Smooth muscle cell (in vitro differentiated cells): ENCODE data around the gene ALDH1A2. TPM values are rescaled to one million over a fixed set of nuclear protein-coding genes. Genes with fewer than 3 reads are reported as not detected.

Source experiments
- DNase-seq: peaks from one replicate; lab custom pipeline; 2025; ENCODE audit not compliant: unreplicated experiment; lab: John Stamatoyannopoulos, UW
- H2AFZ ChIP-seq: fragments of 200-600 bp; sonication (generic); 2 replicates; pipeline ENCODE4 v1.6.0; 2016; ENCODE audit warnings: antibody characterized with exemption, low read depth, mild to moderate bottlenecking
- H3F3A ChIP-seq: fragments of 200-600 bp; sonication (generic); 2 replicates; pipeline ENCODE4 v1.6.0; 2017; ENCODE audit warnings: antibody characterized with exemption, low read depth
- H3K27ac ChIP-seq: fragments of 200-600 bp; sonication (generic); 2 replicates; pipeline ENCODE4 v1.5.1; 2016; ENCODE audit warnings: low read depth, mild to moderate bottlenecking
- H3K27me3 ChIP-seq: fragments of 200-600 bp; sonication (generic); 2 replicates; pipeline ENCODE4 v1.6.1; 2016; ENCODE audit warnings: low read depth, mild to moderate bottlenecking
- H3K36me3 ChIP-seq: fragments of 200-600 bp; sonication (generic); 2 replicates; pipeline ENCODE4 v1.5.1; 2016; ENCODE audit warnings: low read depth
- H3K4me1 ChIP-seq: fragments of 200-600 bp; sonication (generic); 2 replicates; pipeline ENCODE4 v1.5.1; 2016; ENCODE audit warnings: low read depth
- H3K4me2 ChIP-seq: fragments of 200-600 bp; sonication (generic); 2 replicates; pipeline ENCODE4 v1.6.0; 2016; ENCODE audit warnings: mild to moderate bottlenecking
- H3K4me3 ChIP-seq: fragments of 200-600 bp; sonication (generic); 2 replicates; pipeline ENCODE4 v1.5.1; 2016; ENCODE audit warnings: mild to moderate bottlenecking
- H3K79me2 ChIP-seq: fragments of 200-600 bp; sonication (generic); 2 replicates; pipeline ENCODE4 v1.6.0; 2016; ENCODE audit warnings: low read depth, mild to moderate bottlenecking
- H3K9ac ChIP-seq: fragments of 200-600 bp; sonication (generic); 2 replicates; pipeline ENCODE4 v1.6.0; 2016; ENCODE audit warnings: low read depth
- H3K9me3 ChIP-seq: fragments of 200-600 bp; sonication (generic); replicated peaks from 2 replicates; pipeline ENCODE4 v1.5.1; 2016; ENCODE audit warnings: low read depth
- H4K20me1 ChIP-seq: fragments of 200-600 bp; sonication (generic); 2 replicates; pipeline ENCODE4 v1.6.0; 2016; ENCODE audit warnings: low read depth
- WGBS: methylation state at CpG from one replicate; pipeline ENCODE4 v1.1.7; 2016; ENCODE audit warnings: low lambda C conversion rate; 5-methylcytosine and 5-hydroxymethylcytosine counted together
- polyA plus RNA-seq: library from polyadenylated mRNA; unstranded; fragments of >200 nt; fragmentation: Nextera tagmentation; extraction: Ambion mirVana; gene quantifications from 2 replicates; pipeline ENCODE4 v1.2.1, GENCODE V29; 2016
- total RNA-seq: library from RNA; depleted of rRNA; stranded (reverse); fragments of >200 nt; gene quantifications from 2 replicates; pipeline ENCODE4 v1.2.3, GENCODE V29; 2014
- TF ChIP-seq, protein P1 (sequence below): fragments of 200-600 bp; sonication (generic); IDR thresholded peaks from 2 replicates; pipeline ENCODE4 v1.5.1; 2017; ENCODE audit warnings: borderline replicate concordance, mild to moderate bottlenecking, antibody characterized with exemption; ENCODE audit not compliant: insufficient read depth, poor library complexity, severe bottlenecking

The ALDH1A2 gene
- total and polyA plus RNA-seq, 2 experiments from 2014 or later: 0.49 to 2.9 TPM

DNA sequence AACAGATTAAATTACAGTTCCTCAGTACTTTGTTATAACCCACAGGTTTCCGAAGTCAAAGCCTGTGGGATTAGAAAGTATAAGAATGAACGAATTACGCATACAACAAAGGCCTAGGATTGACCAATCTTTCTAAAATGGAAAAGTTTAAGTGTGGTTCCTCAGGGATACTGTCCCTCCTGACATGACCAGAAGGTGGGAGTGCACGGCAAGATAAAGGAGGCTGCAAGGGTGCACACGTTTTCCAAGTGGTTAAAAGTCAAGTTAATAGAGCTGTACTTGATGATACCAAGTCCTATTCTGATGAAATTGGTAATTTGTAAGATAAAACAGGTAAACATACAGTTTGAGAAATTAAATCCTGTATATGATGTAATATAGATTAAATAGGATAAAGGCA lies 96.2 kb downstream of the ALDH1A2 start:
- Histone ChIP-seq H3K4me3 (no peak overlapping the region), H3K4me1 (no peaks in the 10 kb centered on the region), H3K79me2 (no peaks in the 10 kb centered on the region), H4K20me1 (no peaks in the 10 kb centered on the region), H2AFZ (no peak overlapping the region), H3K4me2 (no peak overlapping the region), H3F3A (no peaks in the 10 kb centered on the region), H3K27me3 (no peaks in the 10 kb centered on the region), H3K36me3 (no peaks in the 10 kb centered on the region), H3K9me3 (no peaks in the 10 kb centered on the region), H3K27ac (no peak overlapping the region), H3K9ac (no peak overlapping the region)
- 83% methylated on average over 5 of the region's 5 CpGs for WGBS
- TF ChIP-seq, protein P1, sequence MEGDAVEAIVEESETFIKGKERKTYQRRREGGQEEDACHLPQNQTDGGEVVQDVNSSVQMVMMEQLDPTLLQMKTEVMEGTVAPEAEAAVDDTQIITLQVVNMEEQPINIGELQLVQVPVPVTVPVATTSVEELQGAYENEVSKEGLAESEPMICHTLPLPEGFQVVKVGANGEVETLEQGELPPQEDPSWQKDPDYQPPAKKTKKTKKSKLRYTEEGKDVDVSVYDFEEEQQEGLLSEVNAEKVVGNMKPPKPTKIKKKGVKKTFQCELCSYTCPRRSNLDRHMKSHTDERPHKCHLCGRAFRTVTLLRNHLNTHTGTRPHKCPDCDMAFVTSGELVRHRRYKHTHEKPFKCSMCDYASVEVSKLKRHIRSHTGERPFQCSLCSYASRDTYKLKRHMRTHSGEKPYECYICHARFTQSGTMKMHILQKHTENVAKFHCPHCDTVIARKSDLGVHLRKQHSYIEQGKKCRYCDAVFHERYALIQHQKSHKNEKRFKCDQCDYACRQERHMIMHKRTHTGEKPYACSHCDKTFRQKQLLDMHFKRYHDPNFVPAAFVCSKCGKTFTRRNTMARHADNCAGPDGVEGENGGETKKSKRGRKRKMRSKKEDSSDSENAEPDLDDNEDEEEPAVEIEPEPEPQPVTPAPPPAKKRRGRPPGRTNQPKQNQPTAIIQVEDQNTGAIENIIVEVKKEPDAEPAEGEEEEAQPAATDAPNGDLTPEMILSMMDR: peak; percentile 14
- no peak for DNase-seq

DNA sequence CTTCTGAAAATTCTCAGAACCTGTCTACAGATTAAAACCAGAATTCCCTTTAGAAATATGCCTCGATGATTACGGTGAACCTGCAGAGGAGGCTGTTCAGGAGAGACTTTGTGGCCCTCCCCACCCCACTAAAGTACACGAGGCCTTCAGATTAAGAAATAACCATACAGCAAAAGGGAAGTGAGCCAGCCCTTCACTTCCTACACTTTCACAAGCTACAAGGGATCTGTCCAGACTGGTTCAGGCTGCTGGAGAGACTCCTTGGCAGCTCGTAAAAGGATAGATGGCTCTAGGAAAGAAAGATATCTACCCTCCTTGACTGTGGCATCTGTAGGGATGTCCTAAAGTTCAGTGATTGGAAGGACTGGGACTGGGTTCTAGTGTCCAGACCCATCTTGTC lies 102.6 kb downstream of the ALDH1A2 start:
- Histone ChIP-seq H4K20me1 (no peaks in the 10 kb centered on the region), H3K27ac (no peak overlapping the region), H3K4me3 (no peak overlapping the region), H3K36me3 (no peaks in the 10 kb centered on the region), H3K9ac (no peak overlapping the region), H3K9me3 (no peaks in the 10 kb centered on the region), H3K79me2 (no peaks in the 10 kb centered on the region), H3K27me3 (no peaks in the 10 kb centered on the region), H3K4me1 (no peaks in the 10 kb centered on the region), H3K4me2 (no peak overlapping the region), H3F3A (no peaks in the 10 kb centered on the region), H2AFZ (no peak overlapping the region)
- TF ChIP-seq, protein P1: no peak
- WGBS: 46% methylated on average over 4 of the region's 4 CpGs
- no peak for DNase-seq

DNA sequence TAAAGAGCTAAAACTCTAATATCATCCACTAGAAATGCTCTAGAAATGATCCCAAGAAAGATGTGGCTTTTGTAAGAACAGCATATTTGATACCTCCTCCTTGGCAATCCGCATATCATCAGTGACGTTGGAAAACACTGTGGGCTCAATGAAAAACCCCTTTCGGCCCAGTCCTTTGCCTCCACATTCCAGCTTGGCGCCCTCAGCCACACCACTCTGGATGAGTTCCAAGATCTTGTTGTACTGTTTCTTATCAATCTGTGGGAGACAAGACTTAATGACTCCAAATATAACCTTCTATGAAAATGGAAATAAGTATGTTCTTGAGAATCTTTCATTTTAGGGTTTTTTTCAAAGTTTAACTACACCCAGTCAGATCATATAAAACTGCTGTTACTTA lies 103.6 kb downstream of the ALDH1A2 start:
- Histone ChIP-seq H3K79me2 (no peaks in the 10 kb centered on the region), H4K20me1 (no peaks in the 10 kb centered on the region), H3K27me3 (no peaks in the 10 kb centered on the region), H3K36me3 (no peaks in the 10 kb centered on the region), H3K27ac (no peak overlapping the region), H2AFZ (no peak overlapping the region), H3K4me3 (no peak overlapping the region), H3K4me2 (no peak overlapping the region), H3F3A (no peaks in the 10 kb centered on the region), H3K9me3 (no peaks in the 10 kb centered on the region), H3K4me1 (no peaks in the 10 kb centered on the region), H3K9ac (no peak overlapping the region)
- DNase-seq: no peak
- 44% methylated on average over 4 of the region's 4 CpGs for WGBS
- TF ChIP-seq, protein P1: no peak

DNA sequence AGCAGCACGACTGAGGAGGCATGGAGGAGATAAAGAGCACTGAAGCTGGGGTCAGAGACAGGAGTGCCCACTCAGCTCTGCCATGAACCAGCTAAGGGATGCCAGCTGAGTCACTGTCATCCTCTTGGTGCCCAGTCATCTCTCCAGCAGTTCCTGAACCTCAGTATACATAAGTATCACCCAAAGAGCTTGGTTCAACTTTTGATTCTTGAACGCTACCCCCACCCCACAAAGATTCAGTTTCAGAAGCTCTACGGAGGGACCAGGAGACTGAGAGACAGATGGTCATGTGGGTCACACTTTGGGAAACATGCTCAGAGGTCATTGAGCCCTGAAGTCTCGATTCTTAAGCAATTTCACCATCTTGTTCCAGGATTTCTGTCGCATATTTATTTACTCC lies 108.4 kb downstream of the ALDH1A2 start:
- no peak overlapping the region for H3K27ac ChIP-seq
- H2AFZ ChIP-seq: no peak overlapping the region
- H3K79me2 ChIP-seq: no peaks in the 10 kb centered on the region
- TF ChIP-seq, protein P1: no peak
- no peak for DNase-seq
- no peaks in the 10 kb centered on the region for H3K36me3 ChIP-seq
- WGBS: 90% methylated on average over 5 of the region's 5 CpGs
- no peak overlapping the region for H3K4me2 ChIP-seq
- no peaks in the 10 kb centered on the region for H3F3A ChIP-seq
- no peaks in the 10 kb centered on the region for H3K9me3 ChIP-seq
- no peaks in the 10 kb centered on the region for H4K20me1 ChIP-seq
- H3K27me3 ChIP-seq: no peaks in the 10 kb centered on the region
- no peak overlapping the region for H3K9ac ChIP-seq
- no peak overlapping the region for H3K4me3 ChIP-seq
- no peaks in the 10 kb centered on the region for H3K4me1 ChIP-seq
